ENCODE measurements around the gene RAP1GAP2.
"Not testable (repeated sequence)": the region's sequence is repeated elsewhere in the genome, so short reads cannot be mapped to it uniquely, and the experiment has no call there.

The RAP1GAP2 gene

DNA sequence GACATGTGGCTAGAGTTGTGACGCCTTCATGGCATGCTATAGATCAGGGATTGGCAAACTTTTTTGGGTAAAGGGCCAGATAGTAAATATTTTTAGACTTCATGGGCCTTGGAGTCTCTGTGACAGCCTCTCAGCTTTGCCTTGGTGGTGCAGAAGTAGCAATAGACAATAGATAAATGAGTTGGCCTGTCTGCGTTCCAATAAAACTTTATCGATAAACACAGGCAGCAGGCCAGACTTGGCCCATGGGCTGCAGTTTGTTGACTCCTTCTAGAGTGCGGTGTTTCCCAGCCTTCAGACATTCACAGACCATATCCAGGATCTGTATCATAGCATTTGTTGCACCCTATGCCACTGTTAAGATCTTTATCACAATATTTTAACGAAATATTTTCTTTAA is 190.7 kb downstream of the RAP1GAP2 start:
- WGBS, 2 experiments, result 96 to 97% methylated on average over 4 of the region's 5 CpGs
- Histone ChIP-seq H3K27ac (ENCODE audit: insufficient read depth, low read depth, low read length, poor library complexity, severe bottlenecking) (no peak overlapping the region), H3K27me3 (ENCODE audit: control insufficient read depth, insufficient read depth, low read length, poor library complexity, severe bottlenecking) (no peaks in the 10 kb centered on the region), H3K4me3 (ENCODE audit: insufficient read depth, low read depth, low read length) (no peak overlapping the region), H3K36me3 (ENCODE audit: control insufficient read depth, insufficient read depth, low read length) (no peaks in the 10 kb centered on the region), H3K4me1 (ENCODE audit: control insufficient read depth, insufficient read depth, low read length) (no peaks in the 10 kb centered on the region), H3K9me3 (ENCODE audit: control insufficient read depth, low read length) (no peaks in the 10 kb centered on the region)

DNA sequence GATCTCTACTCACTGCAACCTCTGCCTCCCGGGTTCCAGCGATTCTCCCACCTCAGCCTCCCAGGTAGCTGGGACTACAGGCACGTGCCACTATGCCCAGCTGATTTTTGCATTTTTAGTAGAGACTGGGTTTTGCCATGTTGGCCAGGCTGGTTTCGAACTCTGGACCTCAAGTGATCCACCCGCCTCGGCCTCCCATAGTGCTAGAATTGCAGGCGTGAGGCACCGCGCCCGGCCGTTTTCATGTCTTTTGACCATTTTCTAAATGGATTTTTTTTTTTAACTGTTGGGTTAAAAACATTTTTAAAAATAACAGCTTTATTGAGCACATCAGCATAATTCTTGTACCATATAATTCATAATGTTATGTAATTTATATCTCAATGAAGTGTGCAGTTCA is 193.2 kb downstream of the RAP1GAP2 start:
- not testable (repeated sequence) for H3K36me3 ChIP-seq (ENCODE audit: control insufficient read depth, insufficient read depth, low read length); H3K4me1 ChIP-seq (ENCODE audit: control insufficient read depth, insufficient read depth, low read length); H3K4me3 ChIP-seq (ENCODE audit: insufficient read depth, low read depth, low read length); H3K27ac ChIP-seq (ENCODE audit: insufficient read depth, low read depth, low read length, poor library complexity, severe bottlenecking); H3K27me3 ChIP-seq (ENCODE audit: control insufficient read depth, insufficient read depth, low read length, poor library complexity, severe bottlenecking); H3K9me3 ChIP-seq (ENCODE audit: control insufficient read depth, low read length)
- WGBS, 2 experiments, result 88% methylated on average over 11 of the region's 11 CpGs

DNA sequence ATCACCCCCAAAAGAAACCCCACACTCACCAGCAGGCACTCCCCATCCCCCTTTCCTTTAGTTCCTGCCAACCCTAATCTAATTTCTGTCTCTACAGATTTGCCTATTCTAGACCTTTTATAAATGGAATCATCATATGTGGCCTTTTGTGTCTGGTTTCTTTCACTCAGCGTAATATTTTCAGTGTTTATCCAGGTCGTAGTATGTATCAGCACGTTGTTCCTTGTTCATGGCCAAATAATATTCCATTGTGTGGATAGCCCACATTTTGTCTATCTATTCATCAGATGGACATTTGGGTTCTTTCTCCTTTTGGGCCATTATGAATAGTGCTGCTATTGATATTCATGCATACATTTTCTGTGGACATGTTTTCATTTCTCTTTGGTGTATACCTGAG is 193.6 kb downstream of the RAP1GAP2 start:
- no peak overlapping the region for H3K4me3 ChIP-seq (ENCODE audit: insufficient read depth, low read depth, low read length)
- 93 to 96% methylated on average over 3 of the region's 3 CpGs for WGBS, 2 experiments

DNA sequence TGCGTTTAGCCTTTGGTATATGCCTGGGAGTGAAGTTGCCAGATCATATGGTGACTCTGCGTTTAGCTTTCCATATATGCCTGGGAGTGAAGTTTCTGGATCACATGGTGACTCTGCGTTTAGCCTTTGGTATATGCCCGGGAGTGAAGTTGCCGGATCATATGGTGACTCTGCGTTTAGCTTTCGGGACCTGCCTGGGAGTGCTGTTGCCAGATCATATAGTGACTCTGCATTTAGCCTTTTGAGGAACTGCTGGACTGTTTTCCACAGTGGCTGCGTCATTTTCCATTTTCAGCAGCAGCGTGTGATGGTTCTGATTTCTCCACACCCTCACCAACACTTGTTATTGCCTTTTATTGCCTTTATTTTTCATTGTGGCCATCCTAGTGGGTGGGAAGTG is 194.2 kb downstream of the RAP1GAP2 start:
- 93 to 98% methylated on average over 9 of the region's 9 CpGs for WGBS, 2 experiments
- H3K36me3 ChIP-seq (ENCODE audit: control insufficient read depth, insufficient read depth, low read length), result no peaks in the 10 kb centered on the region
- no peaks in the 10 kb centered on the region for H3K9me3 ChIP-seq (ENCODE audit: control insufficient read depth, low read length)
- no peaks in the 10 kb centered on the region for H3K27me3 ChIP-seq (ENCODE audit: control insufficient read depth, insufficient read depth, low read length, poor library complexity, severe bottlenecking)
- H3K4me1 ChIP-seq (ENCODE audit: control insufficient read depth, insufficient read depth, low read length), result no peaks in the 10 kb centered on the region
- no peak overlapping the region for H3K27ac ChIP-seq (ENCODE audit: insufficient read depth, low read depth, low read length, poor library complexity, severe bottlenecking)
- H3K4me3 ChIP-seq (ENCODE audit: insufficient read depth, low read depth, low read length), result no peak overlapping the region

More for the DNA sequence above, 193.6 kb downstream of the RAP1GAP2 start:
- H3K27ac ChIP-seq (ENCODE audit: insufficient read depth, low read depth, low read length, poor library complexity, severe bottlenecking), result no peak overlapping the region
- no peaks in the 10 kb centered on the region for H3K36me3 ChIP-seq (ENCODE audit: control insufficient read depth, insufficient read depth, low read length)
- H3K9me3 ChIP-seq (ENCODE audit: control insufficient read depth, low read length), result no peaks in the 10 kb centered on the region
- H3K4me1 ChIP-seq (ENCODE audit: control insufficient read depth, insufficient read depth, low read length), result no peaks in the 10 kb centered on the region
- H3K27me3 ChIP-seq (ENCODE audit: control insufficient read depth, insufficient read depth, low read length, poor library complexity, severe bottlenecking), result no peaks in the 10 kb centered on the region

DNA sequence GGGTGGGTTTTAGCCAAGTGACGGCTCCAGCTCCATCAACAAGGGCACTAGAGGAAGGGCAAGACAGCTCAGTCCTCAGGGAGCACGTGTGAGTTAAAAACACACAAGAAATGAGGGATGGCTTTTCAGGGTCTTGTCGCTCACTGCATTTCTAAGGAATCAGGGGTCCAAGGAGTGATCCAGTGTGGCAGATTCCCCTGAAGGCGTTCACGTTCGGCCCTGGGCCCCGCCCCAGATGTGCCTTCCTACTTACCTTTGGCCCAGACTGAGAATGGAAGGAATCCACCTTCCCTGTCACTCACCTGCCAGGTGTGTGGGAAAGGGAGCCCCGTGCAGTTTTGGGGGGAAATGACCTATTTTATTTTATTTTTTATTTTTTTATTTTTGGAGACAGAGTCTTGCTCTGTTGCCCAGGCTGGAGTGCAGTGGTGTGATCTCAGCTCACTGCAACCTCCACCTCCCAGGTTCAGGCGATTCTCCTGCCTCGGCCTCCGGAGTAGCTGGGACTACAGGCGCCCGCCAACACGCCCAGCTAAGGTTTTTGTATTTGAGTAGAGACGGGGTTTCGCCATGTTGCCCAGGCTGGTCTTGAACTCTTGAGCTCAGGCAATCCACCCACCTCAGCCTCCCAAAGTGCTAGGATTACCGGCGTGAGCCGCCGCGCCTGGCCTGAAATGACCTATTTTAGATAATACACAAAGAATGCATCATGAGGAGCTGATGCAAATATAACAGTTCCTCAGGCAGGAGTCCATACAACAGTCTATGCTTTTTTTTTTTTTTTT is 195.3 kb downstream of the RAP1GAP2 start:
- 90 to 95% methylated on average over 20 of the region's 21 CpGs for WGBS, 2 experiments
- not testable (repeated sequence) for H3K9me3 ChIP-seq (ENCODE audit: control insufficient read depth, low read length); H3K36me3 ChIP-seq (ENCODE audit: control insufficient read depth, insufficient read depth, low read length); H3K27ac ChIP-seq (ENCODE audit: insufficient read depth, low read depth, low read length, poor library complexity, severe bottlenecking); H3K27me3 ChIP-seq (ENCODE audit: control insufficient read depth, insufficient read depth, low read length, poor library complexity, severe bottlenecking); H3K4me3 ChIP-seq (ENCODE audit: insufficient read depth, low read depth, low read length); H3K4me1 ChIP-seq (ENCODE audit: control insufficient read depth, insufficient read depth, low read length)

DNA sequence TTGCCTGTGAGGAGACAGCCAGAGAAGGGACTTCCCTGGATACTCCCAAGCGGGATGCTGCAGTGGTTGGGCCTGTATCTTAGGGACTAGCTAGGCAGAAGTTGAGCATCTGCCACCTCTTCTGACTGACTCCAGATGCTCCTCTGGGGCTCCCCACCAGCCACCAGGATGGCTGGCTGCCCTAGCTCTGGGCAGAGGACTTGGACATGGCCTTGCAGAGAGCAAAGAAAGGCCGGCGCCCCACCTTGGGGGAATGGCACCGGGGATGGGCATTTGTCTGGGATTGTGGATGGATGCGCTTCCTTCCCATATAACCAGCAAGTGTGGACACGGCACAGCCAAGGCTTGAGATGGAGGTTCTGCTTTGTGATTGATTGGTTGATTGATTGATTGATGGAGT is 198.2 kb downstream of the RAP1GAP2 start:
- no peak overlapping the region for H3K4me3 ChIP-seq (ENCODE audit: insufficient read depth, low read depth, low read length)
- no peaks in the 10 kb centered on the region for H3K36me3 ChIP-seq (ENCODE audit: control insufficient read depth, insufficient read depth, low read length)
- no peak overlapping the region for H3K27ac ChIP-seq (ENCODE audit: insufficient read depth, low read depth, low read length, poor library complexity, severe bottlenecking)
- H3K4me1 ChIP-seq (ENCODE audit: control insufficient read depth, insufficient read depth, low read length), result no peaks in the 10 kb centered on the region
- H3K9me3 ChIP-seq (ENCODE audit: control insufficient read depth, low read length), result no peaks in the 10 kb centered on the region
- no peaks in the 10 kb centered on the region for H3K27me3 ChIP-seq (ENCODE audit: control insufficient read depth, insufficient read depth, low read length, poor library complexity, severe bottlenecking)
- WGBS, 2 experiments, result 96 to 97% methylated on average over 6 of the region's 6 CpGs

DNA sequence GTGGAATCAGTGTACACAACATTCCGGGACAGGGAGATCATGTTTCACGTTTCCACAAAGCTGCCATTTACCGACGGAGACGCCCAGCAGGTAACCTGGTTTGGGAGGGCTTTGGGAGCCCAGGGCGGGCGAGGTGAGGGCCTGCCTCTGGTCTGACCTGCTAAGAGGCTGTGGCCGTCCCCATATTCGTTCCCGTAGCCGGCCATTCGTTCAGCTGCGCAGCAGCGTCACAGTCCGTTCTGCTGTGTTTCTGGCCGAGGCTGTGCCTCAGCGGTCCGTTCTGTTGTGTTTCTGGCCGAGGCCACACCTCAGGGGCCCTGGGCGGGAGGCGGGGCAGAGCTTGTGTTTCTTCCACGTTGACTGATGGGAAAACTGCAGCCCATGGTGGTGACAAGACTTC is 199.1 kb downstream of the RAP1GAP2 start:
- 84 to 85% methylated on average over 22 of the region's 22 CpGs for WGBS, 2 experiments
- Histone ChIP-seq H3K4me1 (ENCODE audit: control insufficient read depth, insufficient read depth, low read length) (no peaks in the 10 kb centered on the region), H3K27ac (ENCODE audit: insufficient read depth, low read depth, low read length, poor library complexity, severe bottlenecking) (no peak overlapping the region), H3K9me3 (ENCODE audit: control insufficient read depth, low read length) (no peaks in the 10 kb centered on the region), H3K4me3 (ENCODE audit: insufficient read depth, low read depth, low read length) (no peak overlapping the region), H3K36me3 (ENCODE audit: control insufficient read depth, insufficient read depth, low read length) (no peaks in the 10 kb centered on the region), H3K27me3 (ENCODE audit: control insufficient read depth, insufficient read depth, low read length, poor library complexity, severe bottlenecking) (no peaks in the 10 kb centered on the region)

DNA sequence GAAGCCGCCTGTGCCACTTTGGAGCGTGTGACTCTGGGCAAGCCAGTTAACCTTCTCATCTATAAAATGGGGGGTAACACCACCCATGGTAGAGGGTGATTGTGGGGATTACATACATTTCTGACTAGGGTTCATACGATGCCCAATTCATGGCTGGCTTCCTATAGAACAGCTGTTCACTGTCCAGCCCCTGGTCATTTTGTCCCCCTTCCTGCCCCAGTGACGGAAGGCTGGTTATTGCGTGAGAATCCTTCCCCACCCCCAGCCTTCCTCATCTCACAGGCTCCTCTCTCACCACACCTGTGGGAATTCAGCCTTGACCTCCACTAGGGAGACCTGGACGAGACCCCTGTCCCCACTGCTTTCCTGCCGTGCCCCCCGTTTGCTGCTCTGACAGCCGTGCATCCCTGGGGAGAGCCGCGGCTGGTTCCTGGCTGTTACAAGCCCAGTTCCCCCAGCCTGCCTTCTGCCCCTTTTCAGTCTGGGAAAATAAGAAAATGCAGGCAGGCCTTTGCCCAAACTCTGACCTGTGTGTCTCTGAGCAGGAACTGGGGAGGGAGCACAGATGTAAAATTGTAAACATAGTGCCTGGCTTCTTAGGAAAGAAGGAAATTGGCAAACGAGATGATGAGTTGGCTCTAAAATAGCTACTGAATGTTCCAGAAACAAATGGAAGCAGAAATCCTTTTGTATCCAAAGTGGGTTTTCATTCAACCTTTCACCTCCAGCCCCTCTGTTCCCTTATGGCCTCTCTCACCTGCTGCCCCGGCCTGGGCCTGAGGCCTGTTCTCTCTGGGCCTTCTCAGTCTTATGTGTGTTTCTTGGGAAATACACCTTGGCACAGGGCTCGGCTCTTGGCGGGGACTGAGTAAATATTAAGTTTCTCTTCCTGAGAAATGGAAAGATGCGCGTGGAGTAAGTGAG is 199.9 kb downstream of the RAP1GAP2 start:
- H3K4me3 ChIP-seq (ENCODE audit: insufficient read depth, low read depth, low read length), result no peak overlapping the region
- H3K4me1 ChIP-seq (ENCODE audit: control insufficient read depth, insufficient read depth, low read length), result no peaks in the 10 kb centered on the region
- no peaks in the 10 kb centered on the region for H3K9me3 ChIP-seq (ENCODE audit: control insufficient read depth, low read length)
- WGBS, 2 experiments, result 95 to 96% methylated on average over 17 of the region's 17 CpGs
- no peaks in the 10 kb centered on the region for H3K27me3 ChIP-seq (ENCODE audit: control insufficient read depth, insufficient read depth, low read length, poor library complexity, severe bottlenecking)
- no peaks in the 10 kb centered on the region for H3K36me3 ChIP-seq (ENCODE audit: control insufficient read depth, insufficient read depth, low read length)
- H3K27ac ChIP-seq (ENCODE audit: insufficient read depth, low read depth, low read length, poor library complexity, severe bottlenecking), result no peak overlapping the region

DNA sequence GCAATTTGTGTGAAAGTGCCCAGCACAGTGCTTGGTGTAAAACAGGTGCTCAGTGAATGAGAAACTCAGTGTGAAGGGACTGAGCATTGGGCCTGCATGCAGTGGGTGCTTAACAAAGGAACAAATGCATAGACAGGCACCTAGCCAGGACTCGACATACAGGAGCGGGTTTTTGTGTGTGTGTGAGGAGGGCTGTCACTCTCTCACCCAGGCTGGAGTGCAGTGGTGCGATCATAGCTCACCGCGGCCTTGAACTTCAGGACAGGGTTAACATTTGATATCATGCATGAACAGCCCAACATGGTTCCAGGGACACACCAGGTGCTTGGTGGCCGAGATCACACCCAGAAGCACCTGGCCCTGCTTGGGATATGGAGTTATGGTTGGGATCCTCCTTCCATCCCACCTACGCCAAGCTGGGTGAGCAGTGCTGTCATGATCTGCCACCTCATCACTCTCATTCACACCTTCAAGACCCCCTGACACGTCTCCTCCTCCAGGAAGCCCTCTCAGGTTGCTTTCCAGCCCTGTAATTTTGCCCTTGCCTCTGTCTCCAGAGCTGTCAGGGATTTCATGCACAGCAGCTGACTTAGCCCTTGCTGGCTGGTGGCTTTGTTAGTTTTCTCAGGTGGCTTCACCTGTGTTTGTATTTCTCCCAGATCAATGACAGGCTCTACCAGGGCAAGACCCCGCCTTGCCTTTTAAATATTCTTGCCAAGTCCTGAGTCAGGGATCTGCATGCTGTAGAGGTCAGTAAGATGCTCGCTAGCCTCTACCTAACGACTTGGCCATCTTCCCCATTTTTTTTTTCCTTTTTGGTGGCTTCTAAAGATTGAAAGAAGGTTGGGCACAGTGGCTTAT is 200.8 kb downstream of the RAP1GAP2 start:
- WGBS, 2 experiments, result 94 to 95% methylated on average over 11 of the region's 11 CpGs
- no peaks in the 10 kb centered on the region for H3K27me3 ChIP-seq (ENCODE audit: control insufficient read depth, insufficient read depth, low read length, poor library complexity, severe bottlenecking)
- no peaks in the 10 kb centered on the region for H3K4me1 ChIP-seq (ENCODE audit: control insufficient read depth, insufficient read depth, low read length)
- no peaks in the 10 kb centered on the region for H3K36me3 ChIP-seq (ENCODE audit: control insufficient read depth, insufficient read depth, low read length)
- no peak overlapping the region for H3K4me3 ChIP-seq (ENCODE audit: insufficient read depth, low read depth, low read length)
- H3K27ac ChIP-seq (ENCODE audit: insufficient read depth, low read depth, low read length, poor library complexity, severe bottlenecking), result no peak overlapping the region
- no peaks in the 10 kb centered on the region for H3K9me3 ChIP-seq (ENCODE audit: control insufficient read depth, low read length)

DNA sequence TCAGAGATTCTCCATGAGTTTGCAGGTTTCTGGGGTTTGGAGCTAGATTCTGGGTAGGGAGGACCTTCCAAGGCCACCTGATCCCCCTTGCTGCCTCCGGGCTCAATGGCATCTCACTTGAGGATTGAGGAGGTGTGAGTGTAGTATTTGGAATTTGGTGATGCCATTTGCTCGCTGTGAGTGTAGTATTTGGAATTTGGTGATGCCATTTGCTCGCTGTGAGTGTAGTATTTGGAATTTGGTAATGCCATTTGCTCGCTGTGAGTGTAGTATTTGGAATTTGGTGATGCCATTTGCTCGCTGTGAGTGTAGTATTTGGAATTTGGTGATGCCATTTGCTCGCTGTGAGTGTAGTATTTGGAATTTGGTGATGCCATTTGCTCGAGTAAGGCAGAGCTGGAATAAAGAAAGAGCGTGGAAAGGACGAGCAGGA is 202.2 kb downstream of the RAP1GAP2 start:
- not testable (repeated sequence) for H3K27me3 ChIP-seq (ENCODE audit: control insufficient read depth, insufficient read depth, low read length, poor library complexity, severe bottlenecking); H3K4me3 ChIP-seq (ENCODE audit: insufficient read depth, low read depth, low read length); H3K4me1 ChIP-seq (ENCODE audit: control insufficient read depth, insufficient read depth, low read length); H3K9me3 ChIP-seq (ENCODE audit: control insufficient read depth, low read length); H3K36me3 ChIP-seq (ENCODE audit: control insufficient read depth, insufficient read depth, low read length); H3K27ac ChIP-seq (ENCODE audit: insufficient read depth, low read depth, low read length, poor library complexity, severe bottlenecking)
- WGBS, 2 experiments, result 93 to 95% methylated on average over 9 of the region's 9 CpGs

All from ectodermal cell (in vitro differentiated cells).